HG02759 (cell line): ENCODE data around the gene PIKFYVE.
"Not testable (repeated sequence)": the region's sequence is repeated elsewhere in the genome, so short reads cannot be mapped to it uniquely, and the experiment has no call there.

Experiments used
- ATAC-seq: cut with Tn5 transposase; IDR thresholded peaks from one replicate; pipeline ENCODE4 v1.9.1; 2021; ENCODE audit warnings: mild to moderate bottlenecking, moderate library complexity; ENCODE audit not compliant: unreplicated experiment

The PIKFYVE gene

GRCh38 chr2:208296610-208297009, 30.6 kb downstream of the PIKFYVE start:
- no peak for ATAC-seq

DNA sequence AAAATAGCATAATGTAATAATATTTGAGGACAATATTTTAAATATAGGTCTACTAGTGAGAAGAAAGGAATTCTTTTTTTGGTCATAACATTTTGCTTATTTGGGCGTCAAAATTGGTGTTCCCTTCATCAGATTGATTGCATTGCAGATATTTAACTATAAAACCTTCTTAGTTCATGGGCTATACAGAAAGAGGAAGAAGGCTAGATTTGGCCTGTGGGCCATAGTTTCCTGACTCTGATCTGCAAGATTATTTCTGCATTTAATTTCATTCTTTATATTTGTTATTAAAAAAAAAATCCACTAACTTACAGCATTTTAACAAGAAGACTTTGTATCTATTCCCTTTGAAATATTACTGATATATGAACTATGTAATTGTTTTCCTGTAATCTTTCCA, 31.9 kb downstream of the PIKFYVE start:
- no peak for ATAC-seq

DNA sequence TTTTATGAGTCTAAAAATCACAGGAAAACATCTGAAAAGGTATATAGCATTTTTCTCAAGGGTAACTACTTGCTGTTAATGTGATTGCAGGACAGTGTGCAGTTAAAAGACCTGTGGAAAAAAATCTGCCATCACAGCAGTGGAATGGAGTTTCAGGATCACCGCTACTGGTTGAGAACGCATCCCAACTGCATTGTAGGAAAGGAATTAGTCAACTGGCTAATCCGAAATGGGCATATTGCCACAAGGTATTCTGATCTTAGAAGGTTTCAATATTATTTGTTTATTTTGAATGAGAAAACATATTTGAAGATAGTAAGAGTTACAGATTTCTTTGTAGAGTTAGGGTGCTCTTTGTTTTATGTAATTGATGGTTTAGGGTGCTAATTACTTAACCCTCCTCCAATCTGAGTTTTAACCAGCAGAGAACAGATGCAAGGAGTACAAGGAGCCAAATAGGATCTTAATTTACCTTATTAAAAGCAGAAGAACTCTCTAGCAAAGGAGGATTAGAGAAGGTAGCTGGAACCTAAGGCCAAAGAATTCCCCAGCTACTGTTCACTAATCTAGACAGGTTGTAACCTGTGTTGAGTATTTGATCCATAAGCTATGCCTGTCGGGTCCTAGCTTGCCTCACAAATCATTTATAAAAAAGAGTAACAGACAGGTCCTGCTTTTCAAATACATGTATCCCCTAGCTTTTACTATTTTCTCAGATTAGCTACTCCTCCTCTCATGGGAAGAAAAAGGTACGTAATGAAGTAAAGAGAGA, 35.0 kb downstream of the PIKFYVE start:
- ATAC-seq = no peak

- ATAC-seq = no peak
Measured at GRCh38 chr2:208304157-208304556, 38.1 kb downstream of the PIKFYVE start.

DNA sequence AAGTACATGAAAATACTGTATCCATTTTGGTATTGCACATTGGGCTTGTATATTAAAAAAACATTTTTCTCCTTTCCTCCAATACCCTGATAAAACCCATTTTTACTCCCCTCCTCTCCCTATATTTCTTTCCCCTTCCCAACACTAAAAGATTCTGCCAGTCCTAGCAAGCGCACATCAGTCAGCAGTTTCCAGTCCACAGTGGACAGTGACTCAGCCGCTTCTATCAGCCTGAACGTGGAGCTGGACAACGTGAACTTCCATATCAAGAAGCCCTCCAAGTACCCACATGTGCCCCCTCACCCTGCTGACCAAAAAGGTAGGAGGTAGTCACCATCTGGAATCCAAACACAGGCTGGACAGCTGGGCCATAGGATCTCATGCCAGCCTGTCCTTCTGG, 38.6 kb downstream of the PIKFYVE start:
- no peak for ATAC-seq

DNA sequence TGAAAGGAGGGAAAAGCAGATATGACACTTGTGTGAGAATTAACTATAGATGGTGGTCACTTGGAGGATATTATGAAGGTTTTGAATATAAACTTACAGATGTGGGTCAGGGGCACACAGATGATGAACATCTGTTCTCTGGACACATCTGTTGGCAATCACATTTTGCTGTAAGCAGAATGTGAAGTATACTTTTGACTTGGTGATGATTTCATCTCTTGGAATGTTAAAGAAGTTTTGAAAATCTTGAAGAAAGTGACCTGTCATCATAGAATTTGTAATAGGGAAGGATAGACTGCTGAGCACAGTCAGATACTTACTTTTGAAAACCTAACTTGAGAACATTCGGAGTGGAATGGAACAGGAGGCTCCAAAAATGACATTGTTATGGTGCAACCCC, 40.2 kb downstream of the PIKFYVE start:
- no peak for ATAC-seq

DNA sequence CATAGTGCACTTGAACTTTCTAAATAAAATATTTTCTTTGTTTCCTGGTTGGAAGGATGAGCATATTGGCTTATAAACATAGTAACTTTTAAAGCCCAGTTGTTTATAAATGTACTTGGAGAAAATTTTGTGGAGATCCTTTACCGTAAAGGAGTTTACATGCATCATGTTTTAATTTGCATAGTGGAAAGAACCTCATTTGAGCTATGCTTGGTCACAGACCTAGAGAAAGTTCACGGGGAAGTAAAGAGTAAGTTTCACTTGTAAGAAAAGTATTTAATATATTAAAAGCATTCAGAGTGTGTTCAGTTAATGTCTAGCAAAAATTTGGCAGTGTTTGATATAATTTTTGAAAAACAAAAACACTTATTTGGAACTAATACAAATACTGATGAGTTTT, 45.3 kb downstream of the PIKFYVE start:
- peak; percentile 44 for ATAC-seq

GRCh38 chr2:208311954-208312353, 45.9 kb downstream of the PIKFYVE start:
- ATAC-seq = peak; percentile 67

DNA sequence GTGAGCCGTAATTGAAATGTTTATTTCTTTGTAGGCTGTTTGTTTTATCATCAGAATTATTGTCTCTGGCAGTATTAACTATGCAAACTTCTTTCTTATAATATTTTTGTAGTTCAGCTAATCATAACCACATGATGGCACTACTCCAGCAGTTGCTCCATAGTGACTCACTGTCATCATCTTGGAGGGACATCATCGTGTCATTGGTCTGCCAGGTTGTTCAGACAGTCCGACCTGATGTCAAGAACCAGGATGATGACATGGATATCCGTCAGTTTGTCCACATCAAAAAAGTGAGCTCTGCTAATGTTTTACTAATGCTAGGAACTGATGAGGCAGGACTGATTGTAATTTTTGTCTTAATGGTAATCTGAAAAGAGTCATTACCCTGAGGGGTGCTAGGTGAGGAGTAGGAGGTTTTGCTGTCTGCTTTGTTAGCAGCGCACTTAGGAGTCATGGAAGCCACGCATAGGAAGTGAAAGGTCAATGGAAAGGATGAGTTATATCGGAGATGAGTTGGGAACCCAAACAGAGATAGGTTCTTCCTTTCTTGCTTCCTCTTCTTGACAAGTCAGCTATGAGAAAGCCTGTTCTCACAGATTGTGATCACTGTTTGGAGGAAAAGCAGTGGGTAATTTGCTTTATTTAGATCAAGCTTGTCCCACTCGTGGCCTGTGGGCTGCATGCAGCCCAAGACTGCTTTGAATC, 49.2 kb downstream of the PIKFYVE start:
- peak; percentile 63 for ATAC-seq

DNA sequence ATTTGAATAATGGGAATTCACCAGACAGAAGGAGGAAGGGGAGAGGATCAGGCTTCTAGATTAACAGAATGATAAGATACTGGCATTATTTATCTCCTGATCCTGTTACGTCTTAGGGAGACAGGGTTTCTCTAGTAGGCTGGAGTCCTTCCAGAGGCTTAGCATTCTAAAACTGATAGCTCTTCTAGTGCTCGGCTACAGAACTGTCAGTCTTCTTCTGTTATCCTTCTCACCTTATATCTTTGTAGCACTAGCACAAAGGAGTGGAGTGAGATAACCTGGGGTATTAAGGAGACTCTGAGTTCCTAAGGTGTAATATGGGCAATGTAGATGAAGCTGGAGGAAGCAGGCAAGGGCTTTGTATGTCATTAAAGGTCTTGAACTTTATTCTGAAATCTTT, 52.1 kb downstream of the PIKFYVE start:
- ATAC-seq = no peak

- ATAC-seq = peak; percentile 41
Measured at GRCh38 chr2:208319391-208319790, 53.3 kb downstream of the PIKFYVE start.

DNA sequence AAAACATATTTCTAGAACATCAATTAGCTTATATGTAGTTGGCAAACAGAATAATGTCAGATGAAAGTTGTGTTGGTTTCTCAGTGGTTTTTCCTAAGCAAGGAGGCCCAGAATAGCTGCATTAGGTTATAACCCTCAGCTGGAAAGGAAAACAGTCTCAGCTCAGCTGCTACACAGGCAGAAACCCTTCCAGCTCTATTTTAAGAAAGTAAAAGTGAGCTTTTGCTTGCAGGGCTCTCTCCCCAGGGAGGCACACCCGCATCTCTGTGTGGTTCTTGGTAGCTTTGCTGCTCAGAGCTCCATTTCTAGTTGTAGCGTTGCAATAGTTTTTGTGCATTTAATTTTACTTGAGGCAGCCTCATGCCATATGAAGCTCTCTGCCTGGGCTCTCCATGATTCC, 54.6 kb downstream of the PIKFYVE start:
- peak; percentile 86 for ATAC-seq

DNA sequence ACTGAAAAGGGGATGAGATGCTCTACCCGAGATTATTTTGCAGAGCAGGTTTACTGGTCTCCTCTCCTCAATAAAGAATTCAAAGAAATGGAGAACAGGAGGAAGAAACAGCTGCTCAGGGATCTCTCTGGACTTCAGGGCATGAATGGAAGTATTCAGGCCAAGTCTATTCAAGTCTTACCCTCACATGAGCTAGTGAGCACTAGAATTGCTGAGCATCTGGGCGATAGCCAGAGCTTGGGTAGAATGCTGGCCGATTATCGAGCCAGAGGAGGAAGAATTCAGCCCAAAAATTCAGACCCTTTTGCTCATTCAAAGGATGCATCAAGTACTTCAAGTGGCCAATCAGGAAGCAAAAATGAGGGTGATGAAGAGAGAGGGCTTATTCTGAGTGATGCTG, 60.0 kb downstream of the PIKFYVE start:
- ATAC-seq = no peak

- ATAC-seq = no peak
Measured at GRCh38 chr2:208329485-208329884, 63.4 kb downstream of the PIKFYVE start.

- no peak for ATAC-seq
Measured at GRCh38 chr2:208334230-208334629, 68.2 kb downstream of the PIKFYVE start.

DNA sequence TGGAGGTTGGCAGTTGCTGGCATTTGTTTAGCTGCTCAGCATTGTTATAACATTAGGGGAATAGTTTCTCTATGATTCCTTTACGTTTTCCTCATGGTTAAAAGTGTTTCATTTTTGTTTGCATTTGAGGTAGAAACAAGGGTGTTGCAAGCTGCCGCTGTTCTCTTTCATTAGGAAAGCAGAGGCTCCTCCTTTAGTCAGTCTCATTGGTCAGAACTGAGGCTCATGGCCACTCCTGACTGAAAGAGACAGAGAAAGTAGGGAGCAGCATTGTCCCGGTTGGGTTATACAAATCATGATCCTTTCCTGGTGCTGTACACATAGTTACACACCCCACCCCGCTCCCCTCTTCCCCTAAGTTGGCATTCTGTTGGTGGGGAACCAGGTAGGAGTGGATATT, 80.7 kb downstream of the PIKFYVE start:
- no peak for ATAC-seq

DNA sequence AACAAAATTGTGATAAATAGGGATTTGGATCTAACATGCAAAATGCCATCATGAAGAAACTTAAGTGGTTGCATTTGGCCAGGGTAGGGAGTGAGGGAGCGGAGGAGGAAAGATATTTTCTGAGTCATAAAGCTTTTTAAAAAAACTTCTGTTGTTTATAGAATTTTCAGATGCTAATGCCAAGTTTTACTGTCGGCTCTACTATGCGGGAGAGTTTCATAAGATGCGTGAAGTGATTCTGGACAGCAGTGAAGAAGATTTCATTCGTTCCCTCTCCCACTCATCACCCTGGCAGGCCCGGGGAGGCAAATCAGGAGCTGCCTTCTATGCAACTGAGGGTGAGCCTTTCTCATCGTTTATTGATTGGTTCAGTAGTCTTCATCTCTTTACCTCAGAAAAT, 84.6 kb downstream of the PIKFYVE start:
- no peak for ATAC-seq

- no peak for ATAC-seq
Measured at GRCh38 chr2:208352644-208353567, 86.9 kb downstream of the PIKFYVE start.

DNA sequence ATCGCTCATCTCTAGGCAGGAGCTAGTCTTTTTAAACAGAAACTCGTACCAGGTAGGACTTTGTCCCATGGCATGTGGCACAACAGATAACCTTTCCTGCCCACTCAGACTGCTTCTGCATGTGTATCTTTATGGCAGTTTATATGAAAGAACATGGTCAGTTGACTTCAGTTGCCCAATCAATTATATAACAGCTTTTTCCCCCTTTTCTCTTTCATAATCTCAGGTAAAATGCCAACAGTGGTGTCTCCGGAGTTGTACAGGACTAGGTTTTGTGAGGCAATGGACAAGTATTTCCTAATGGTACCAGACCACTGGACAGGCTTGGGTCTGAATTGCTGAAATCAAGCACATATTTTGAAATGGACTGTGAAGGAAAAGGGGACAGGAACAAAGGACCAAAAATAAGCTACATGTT, 88.9 kb downstream of the PIKFYVE start:
- ATAC-seq = no peak

- not testable (repeated sequence) for ATAC-seq
Measured at GRCh38 chr2:208356420-208356819, 90.4 kb downstream of the PIKFYVE start.

- ATAC-seq = no peak
Measured at GRCh38 chr2:208356846-208357574, 91.0 kb downstream of the PIKFYVE start.
